Measurements from ENCODE around the gene SPI1.

DNA sequence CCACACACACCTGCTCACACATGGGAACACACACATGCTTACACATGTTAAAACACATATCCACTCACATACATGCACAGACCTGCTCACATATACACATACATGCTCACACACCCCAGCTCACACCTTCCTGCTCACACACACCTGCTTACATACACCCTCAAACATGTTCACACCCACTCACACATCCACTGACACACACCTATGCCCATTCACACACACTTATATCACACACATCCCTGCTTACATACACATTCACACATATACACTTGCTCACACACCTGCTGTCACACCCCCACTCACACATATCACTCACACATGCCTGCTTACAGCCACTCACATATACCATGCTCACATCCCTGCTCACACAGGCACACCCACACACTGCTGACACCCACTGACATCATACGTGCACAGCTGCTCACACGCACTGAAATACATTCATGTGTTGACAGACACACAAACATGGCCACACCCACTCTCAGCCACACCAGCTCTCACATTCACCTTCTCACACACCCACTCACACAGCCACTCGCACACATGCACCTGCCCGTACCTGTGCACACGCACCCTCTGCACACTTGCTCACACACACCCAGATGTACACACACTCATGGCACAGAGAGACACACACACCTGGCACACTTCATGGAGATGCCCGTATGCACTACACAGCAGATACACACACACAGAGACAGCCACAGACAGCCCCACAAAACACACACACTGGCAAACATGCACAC, 20.2 kb downstream of the SPI1 start:
- TF ChIP-seq, protein P1, sequence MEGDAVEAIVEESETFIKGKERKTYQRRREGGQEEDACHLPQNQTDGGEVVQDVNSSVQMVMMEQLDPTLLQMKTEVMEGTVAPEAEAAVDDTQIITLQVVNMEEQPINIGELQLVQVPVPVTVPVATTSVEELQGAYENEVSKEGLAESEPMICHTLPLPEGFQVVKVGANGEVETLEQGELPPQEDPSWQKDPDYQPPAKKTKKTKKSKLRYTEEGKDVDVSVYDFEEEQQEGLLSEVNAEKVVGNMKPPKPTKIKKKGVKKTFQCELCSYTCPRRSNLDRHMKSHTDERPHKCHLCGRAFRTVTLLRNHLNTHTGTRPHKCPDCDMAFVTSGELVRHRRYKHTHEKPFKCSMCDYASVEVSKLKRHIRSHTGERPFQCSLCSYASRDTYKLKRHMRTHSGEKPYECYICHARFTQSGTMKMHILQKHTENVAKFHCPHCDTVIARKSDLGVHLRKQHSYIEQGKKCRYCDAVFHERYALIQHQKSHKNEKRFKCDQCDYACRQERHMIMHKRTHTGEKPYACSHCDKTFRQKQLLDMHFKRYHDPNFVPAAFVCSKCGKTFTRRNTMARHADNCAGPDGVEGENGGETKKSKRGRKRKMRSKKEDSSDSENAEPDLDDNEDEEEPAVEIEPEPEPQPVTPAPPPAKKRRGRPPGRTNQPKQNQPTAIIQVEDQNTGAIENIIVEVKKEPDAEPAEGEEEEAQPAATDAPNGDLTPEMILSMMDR (IDR thresholded peaks at IDR 0.05) = no peak
- no peak for TF ChIP-seq POLR2AphosphoS5 (IDR thresholded peaks at IDR 0.05; ENCODE audit: insufficient read depth in 1 of 2, low read depth in 1 of 2)

Measured in vagina (tissue), 2 donors.